Neural cell (in vitro differentiated cells): ENCODE data around the gene IRX3. TPM values are rescaled to one million over a fixed set of nuclear protein-coding genes. Genes with fewer than 3 reads are reported as not detected.

Experiments used
- H2AFZ ChIP-seq: fragments of 200-600, 300-800 bp; sonication (generic), shearing (Covaris generic); 2 replicates; pipeline ENCODE4 v1.6.0; 2014; ENCODE audit warnings: low read depth, mild to moderate bottlenecking, antibody characterized with exemption, low read length, moderate library complexity
- H3F3A ChIP-seq: fragments of 200-600 bp; shearing (Covaris generic); 2 replicates; pipeline ENCODE4 v1.6.1; 2016; ENCODE audit warnings: mild to moderate bottlenecking, moderate library complexity, mixed read lengths, antibody characterized with exemption, low read length; ENCODE audit not compliant: insufficient read depth, poor library complexity, severe bottlenecking
- H3K27ac ChIP-seq: fragments of 200-600, 300-800 bp; sonication (generic), shearing (Covaris generic); 2 replicates; pipeline ENCODE4 v1.5.1; 2014; ENCODE audit warnings: mild to moderate bottlenecking, low read length, moderate library complexity
- H3K27me3 ChIP-seq: fragments of 300-800, 200-600 bp; sonication (generic), shearing (Covaris generic); 2 replicates; pipeline ENCODE4 v1.6.0; 2014; ENCODE audit warnings: mild to moderate bottlenecking, low read depth, low read length, moderate library complexity; ENCODE audit not compliant: insufficient read depth
- H3K36me3 ChIP-seq: fragments of 300-800, 200-600 bp; sonication (generic), shearing (Covaris generic); 2 replicates; pipeline ENCODE4 v1.5.1; 2014; ENCODE audit warnings: mild to moderate bottlenecking, antibody characterized with exemption, low read length, moderate library complexity; ENCODE audit not compliant: insufficient read depth
- H3K4me2 ChIP-seq: fragments of 300-800, 200-600 bp; sonication (generic), shearing (Covaris generic); 2 replicates; pipeline ENCODE4 v1.6.0; 2014; ENCODE audit warnings: mild to moderate bottlenecking, low read length
- H3K4me3 ChIP-seq: fragments of 300-800, 200-600 bp; sonication (generic), shearing (Covaris generic); 2 replicates; pipeline ENCODE4 v1.5.1; 2014; ENCODE audit warnings: mild to moderate bottlenecking, low read length, moderate library complexity
- H3K79me2 ChIP-seq: fragments of 200-600 bp; shearing (Covaris generic); replicated peaks from 2 replicates; pipeline ENCODE4 v1.6.0; 2014; ENCODE audit warnings: mild to moderate bottlenecking, low read length, moderate library complexity; ENCODE audit not compliant: insufficient read depth
- H3K9ac ChIP-seq: fragments of 300-800, 200-600 bp; sonication (generic), shearing (Covaris generic); 2 replicates; pipeline ENCODE4 v1.6.1; 2016; ENCODE audit warnings: mild to moderate bottlenecking, low read length, mixed read lengths
- H3K9me2 ChIP-seq: fragments of 200-600 bp; shearing (Covaris generic); 2 replicates; pipeline ENCODE4 v1.6.1; 2016; ENCODE audit warnings: mild to moderate bottlenecking, low read length, mixed read lengths; ENCODE audit not compliant: insufficient read depth
- H3K9me3 ChIP-seq: fragments of 200-600, 300-800 bp; sonication (generic), shearing (Covaris generic); 2 replicates; pipeline ENCODE4 v1.6.1; 2016; ENCODE audit warnings: mild to moderate bottlenecking, mixed run types, low read length, moderate library complexity, mixed read lengths
- H4K20me1 ChIP-seq: fragments of 200-600 bp; shearing (Covaris generic); 2 replicates; pipeline ENCODE4 v1.6.1; 2016; ENCODE audit warnings: mild to moderate bottlenecking, mixed run types; ENCODE audit not compliant: insufficient read depth
- EZH2 ChIP-seq: fragments of 200-600, 300-800 bp; shearing (Covaris generic), sonication (generic); IDR thresholded peaks from 2 replicates; pipeline ENCODE4 v1.6.1; 2014; ENCODE audit warnings: antibody characterized with exemption, low read length, borderline replicate concordance, mild to moderate bottlenecking; ENCODE audit not compliant: insufficient read depth, poor library complexity, severe bottlenecking
- MXI1 ChIP-seq: fragments of 450-650 bp; conservative IDR thresholded peaks from 2 replicates; pipeline ENCODE4 v1.6.1; 2014; ENCODE audit warnings: antibody characterized with exemption, mild to moderate bottlenecking; ENCODE audit not compliant: poor library complexity, severe bottlenecking
- POLR2AphosphoS5 ChIP-seq: IDR thresholded peaks from 2 replicates; pipeline ENCODE4 v1.6.1; 2012
- SMC3 ChIP-seq: fragments of 450-650 bp; conservative IDR thresholded peaks from 2 replicates; pipeline ENCODE4 v1.6.1; 2014; ENCODE audit warnings: antibody characterized with exemption, mild to moderate bottlenecking, moderate library complexity; ENCODE audit not compliant: poor library complexity
- polyA plus RNA-seq: library from polyadenylated mRNA; depleted of rRNA; stranded (reverse); fragments of >200 nt; gene quantifications from 2 replicates; pipeline ENCODE4 v1.2.3, GENCODE V29; 2014
- TF ChIP-seq, protein P1 (sequence below): IDR thresholded peaks from 2 replicates; pipeline ENCODE4 v1.6.1; 2012; ENCODE audit warnings: borderline replicate concordance
- TF ChIP-seq, protein P2 (sequence below): fragments of 450-650 bp; IDR thresholded peaks from 2 replicates; pipeline ENCODE4 v1.5.1; 2014; ENCODE audit warnings: antibody characterized with exemption, mild to moderate bottlenecking, moderate library complexity; ENCODE audit not compliant: poor library complexity, severe bottlenecking

IRX3 gene
- polyA plus RNA-seq, 1 donor from 2014 or later = not detected

DNA sequence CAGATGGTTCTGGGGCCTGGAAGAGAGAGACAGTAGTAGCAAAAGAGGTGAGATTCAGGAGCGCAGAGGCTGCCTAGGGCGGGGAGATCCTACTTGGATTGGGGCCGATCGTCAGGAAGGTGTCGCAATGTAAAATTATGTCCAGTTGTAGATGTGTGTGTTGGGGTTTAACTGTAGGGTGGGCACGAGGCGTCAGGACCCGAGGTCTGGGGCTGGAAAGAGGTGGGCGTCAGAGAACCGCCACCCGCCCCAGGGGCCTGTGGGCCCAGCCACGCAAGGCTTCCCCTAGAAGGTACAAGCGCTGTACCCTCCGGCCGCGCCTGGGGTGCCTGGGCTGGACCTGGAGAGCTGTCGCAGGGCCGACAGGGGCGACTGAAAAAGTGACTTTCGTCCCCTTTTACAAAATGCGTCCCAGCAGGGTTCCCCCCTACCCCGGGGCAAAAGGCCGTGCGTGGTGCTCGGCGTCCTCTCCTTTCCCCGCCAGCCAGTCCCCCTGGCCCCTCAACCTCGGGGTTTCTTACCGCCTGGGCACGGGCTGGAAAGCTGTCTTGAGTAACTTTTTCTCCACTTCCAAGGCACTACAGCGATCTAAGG lies 2.8 kb downstream of the IRX3 start:
- Histone ChIP-seq H3K4me3 (no peak overlapping the region), H3K36me3 (no peaks in the 10 kb centered on the region), H3K27ac (no peak overlapping the region), H3K27me3 (peaks cover 98% of the 10 kb centered on the region), H2AFZ (no peak overlapping the region), H3K9me3 (no peaks in the 10 kb centered on the region), H4K20me1 (no peaks in the 10 kb centered on the region), H3K9me2 (no peaks in the 10 kb centered on the region), H3F3A (no peaks in the 10 kb centered on the region), H3K79me2 (no peaks in the 10 kb centered on the region), H3K9ac (no peak overlapping the region), H3K4me2 (no peak overlapping the region)
- TF ChIP-seq EZH2 (peak; percentile 81), POLR2AphosphoS5 (no peak)

DNA sequence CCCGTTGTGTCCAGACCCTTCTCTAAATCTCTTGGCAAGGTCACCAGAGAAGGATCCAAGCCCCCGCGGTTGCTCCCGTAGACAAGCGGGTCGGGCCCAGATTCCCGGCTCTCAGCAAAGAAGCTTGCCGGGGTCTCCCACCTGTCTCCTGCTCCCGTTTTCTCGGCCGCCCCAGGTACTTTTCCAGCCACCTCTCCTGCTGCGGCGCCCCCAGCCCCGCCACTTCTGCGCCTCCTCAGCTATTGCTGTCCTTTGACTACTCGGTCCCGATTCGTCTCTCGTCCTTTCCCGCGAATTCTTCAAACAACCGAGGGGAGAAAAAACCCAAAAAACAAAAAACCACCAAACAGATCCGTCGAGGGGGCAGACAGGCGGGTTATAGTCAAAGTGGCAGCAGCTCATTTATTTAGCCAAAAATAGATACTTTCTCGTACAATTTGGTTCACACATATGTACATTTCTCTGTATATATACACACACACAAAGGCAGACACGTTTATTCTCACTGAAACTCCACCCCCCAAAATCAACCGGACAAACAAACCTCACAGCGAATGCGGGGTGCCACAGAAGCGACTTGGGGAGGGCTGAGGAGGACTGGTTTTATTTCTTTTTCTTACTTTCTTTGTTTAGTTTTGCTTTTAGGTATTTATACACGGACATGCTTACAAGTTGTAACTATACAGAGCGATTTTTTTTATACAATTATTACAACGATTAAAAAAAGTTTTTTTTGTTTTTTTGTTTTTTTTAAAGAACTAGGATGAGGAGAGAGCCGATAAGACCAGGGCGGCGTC lies 3.5 kb downstream of the IRX3 start:
- no peaks in the 10 kb centered on the region for H3F3A ChIP-seq
- no peak overlapping the region for H2AFZ ChIP-seq
- H3K36me3 ChIP-seq = no peaks in the 10 kb centered on the region
- no peak overlapping the region for H3K4me3 ChIP-seq
- TF ChIP-seq POLR2AphosphoS5 = peak; percentile 44
- TF ChIP-seq EZH2 = peak; percentile 9
- no peak for TF ChIP-seq MXI1
- no peaks in the 10 kb centered on the region for H3K9me3 ChIP-seq
- H3K4me2 ChIP-seq = no peak overlapping the region
- H3K79me2 ChIP-seq = no peaks in the 10 kb centered on the region
- no peak overlapping the region for H3K9ac ChIP-seq
- no peaks in the 10 kb centered on the region for H4K20me1 ChIP-seq
- H3K9me2 ChIP-seq = no peaks in the 10 kb centered on the region
- H3K27me3 ChIP-seq = peaks cover 98% of the 10 kb centered on the region
- H3K27ac ChIP-seq = no peak overlapping the region

DNA sequence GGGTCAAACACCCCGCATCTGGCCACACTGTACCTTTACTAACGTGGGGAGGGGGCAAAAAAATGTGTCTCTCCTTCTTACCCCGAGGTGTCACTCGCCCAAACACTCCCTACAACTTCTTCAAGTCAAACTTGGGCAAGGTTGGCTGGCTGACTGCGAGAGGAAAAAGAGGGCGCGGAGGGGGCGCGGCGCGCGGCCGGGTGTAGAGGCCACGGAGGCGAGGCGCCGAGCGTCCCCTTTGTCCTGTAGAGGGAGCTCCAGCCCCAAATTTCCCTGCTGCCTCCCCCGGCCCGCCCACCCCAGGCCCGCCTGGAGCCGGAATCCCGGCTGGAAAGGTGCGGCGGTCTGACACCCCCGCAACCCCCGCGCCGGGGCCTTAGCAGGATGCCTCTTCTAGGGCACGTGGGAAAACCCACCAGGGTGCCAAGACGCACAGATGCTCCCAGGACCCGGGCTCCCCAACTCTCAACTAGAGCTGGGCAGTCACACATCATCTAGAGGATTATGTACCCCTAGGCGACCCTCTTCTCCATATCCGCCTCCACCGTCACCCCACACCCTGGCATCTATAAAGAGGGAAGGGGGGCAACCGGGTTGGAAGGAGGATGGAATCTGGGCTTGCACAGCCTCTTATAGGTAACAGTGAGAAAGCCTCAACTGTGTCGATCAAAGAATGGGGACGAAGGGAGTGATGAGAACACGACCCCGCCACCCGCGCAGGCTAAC lies 4.2 kb downstream of the IRX3 start:
- no peaks in the 10 kb centered on the region for H3F3A ChIP-seq
- H3K27ac ChIP-seq = no peak overlapping the region
- H3K36me3 ChIP-seq = no peaks in the 10 kb centered on the region
- no peaks in the 10 kb centered on the region for H3K9me3 ChIP-seq
- no peak overlapping the region for H3K9ac ChIP-seq
- TF ChIP-seq, protein P1, sequence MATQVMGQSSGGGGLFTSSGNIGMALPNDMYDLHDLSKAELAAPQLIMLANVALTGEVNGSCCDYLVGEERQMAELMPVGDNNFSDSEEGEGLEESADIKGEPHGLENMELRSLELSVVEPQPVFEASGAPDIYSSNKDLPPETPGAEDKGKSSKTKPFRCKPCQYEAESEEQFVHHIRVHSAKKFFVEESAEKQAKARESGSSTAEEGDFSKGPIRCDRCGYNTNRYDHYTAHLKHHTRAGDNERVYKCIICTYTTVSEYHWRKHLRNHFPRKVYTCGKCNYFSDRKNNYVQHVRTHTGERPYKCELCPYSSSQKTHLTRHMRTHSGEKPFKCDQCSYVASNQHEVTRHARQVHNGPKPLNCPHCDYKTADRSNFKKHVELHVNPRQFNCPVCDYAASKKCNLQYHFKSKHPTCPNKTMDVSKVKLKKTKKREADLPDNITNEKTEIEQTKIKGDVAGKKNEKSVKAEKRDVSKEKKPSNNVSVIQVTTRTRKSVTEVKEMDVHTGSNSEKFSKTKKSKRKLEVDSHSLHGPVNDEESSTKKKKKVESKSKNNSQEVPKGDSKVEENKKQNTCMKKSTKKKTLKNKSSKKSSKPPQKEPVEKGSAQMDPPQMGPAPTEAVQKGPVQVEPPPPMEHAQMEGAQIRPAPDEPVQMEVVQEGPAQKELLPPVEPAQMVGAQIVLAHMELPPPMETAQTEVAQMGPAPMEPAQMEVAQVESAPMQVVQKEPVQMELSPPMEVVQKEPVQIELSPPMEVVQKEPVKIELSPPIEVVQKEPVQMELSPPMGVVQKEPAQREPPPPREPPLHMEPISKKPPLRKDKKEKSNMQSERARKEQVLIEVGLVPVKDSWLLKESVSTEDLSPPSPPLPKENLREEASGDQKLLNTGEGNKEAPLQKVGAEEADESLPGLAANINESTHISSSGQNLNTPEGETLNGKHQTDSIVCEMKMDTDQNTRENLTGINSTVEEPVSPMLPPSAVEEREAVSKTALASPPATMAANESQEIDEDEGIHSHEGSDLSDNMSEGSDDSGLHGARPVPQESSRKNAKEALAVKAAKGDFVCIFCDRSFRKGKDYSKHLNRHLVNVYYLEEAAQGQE = no peak
- TF ChIP-seq EZH2 (peak; percentile 42), SMC3 (peak; percentile 16)
- TF ChIP-seq, protein P2, sequence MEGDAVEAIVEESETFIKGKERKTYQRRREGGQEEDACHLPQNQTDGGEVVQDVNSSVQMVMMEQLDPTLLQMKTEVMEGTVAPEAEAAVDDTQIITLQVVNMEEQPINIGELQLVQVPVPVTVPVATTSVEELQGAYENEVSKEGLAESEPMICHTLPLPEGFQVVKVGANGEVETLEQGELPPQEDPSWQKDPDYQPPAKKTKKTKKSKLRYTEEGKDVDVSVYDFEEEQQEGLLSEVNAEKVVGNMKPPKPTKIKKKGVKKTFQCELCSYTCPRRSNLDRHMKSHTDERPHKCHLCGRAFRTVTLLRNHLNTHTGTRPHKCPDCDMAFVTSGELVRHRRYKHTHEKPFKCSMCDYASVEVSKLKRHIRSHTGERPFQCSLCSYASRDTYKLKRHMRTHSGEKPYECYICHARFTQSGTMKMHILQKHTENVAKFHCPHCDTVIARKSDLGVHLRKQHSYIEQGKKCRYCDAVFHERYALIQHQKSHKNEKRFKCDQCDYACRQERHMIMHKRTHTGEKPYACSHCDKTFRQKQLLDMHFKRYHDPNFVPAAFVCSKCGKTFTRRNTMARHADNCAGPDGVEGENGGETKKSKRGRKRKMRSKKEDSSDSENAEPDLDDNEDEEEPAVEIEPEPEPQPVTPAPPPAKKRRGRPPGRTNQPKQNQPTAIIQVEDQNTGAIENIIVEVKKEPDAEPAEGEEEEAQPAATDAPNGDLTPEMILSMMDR = peak; percentile 29
- H4K20me1 ChIP-seq = no peaks in the 10 kb centered on the region
- no peak overlapping the region for H3K4me2 ChIP-seq
- no peaks in the 10 kb centered on the region for H3K9me2 ChIP-seq
- no peak overlapping the region for H2AFZ ChIP-seq
- H3K79me2 ChIP-seq = no peaks in the 10 kb centered on the region
- H3K27me3 ChIP-seq = peaks cover 98% of the 10 kb centered on the region
- peak overlapping the region; percentile 34 for H3K4me3 ChIP-seq
